ENCODE results near the gene RAB30.

DNA sequence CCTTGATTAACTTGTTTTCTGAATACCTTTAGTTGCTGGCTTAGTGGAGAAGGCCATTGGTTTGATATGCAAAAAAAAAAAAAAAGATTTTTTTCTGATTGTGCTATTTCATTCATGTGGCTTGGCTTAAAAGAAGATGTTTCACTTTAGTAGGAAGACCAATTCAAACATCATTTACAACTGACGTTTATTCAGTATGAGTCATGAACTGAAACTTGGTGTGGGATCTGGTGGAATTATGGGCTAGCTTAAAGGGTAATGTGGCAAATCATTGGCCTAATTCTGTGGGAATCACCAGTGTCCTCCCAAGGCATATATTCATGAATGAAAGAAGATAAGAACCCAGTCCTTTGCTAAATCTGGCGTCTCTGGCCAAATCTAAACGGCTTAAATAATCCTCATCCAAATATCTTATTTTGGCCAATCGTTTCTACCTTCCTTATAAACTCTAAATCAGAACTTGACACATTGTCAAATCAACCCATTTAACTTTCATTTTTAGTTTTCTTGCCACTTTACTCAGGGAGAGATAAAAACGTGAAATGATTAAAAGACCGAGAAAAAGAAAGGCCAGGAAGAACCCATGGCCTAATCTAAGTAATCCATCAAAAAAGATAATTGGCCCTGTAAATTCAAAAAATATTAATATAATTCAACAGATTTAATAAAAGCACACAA lies 93.1 kb downstream of the RAB30 start:
- TF ChIP-seq, protein P1, sequence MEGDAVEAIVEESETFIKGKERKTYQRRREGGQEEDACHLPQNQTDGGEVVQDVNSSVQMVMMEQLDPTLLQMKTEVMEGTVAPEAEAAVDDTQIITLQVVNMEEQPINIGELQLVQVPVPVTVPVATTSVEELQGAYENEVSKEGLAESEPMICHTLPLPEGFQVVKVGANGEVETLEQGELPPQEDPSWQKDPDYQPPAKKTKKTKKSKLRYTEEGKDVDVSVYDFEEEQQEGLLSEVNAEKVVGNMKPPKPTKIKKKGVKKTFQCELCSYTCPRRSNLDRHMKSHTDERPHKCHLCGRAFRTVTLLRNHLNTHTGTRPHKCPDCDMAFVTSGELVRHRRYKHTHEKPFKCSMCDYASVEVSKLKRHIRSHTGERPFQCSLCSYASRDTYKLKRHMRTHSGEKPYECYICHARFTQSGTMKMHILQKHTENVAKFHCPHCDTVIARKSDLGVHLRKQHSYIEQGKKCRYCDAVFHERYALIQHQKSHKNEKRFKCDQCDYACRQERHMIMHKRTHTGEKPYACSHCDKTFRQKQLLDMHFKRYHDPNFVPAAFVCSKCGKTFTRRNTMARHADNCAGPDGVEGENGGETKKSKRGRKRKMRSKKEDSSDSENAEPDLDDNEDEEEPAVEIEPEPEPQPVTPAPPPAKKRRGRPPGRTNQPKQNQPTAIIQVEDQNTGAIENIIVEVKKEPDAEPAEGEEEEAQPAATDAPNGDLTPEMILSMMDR (IDR thresholded peaks at IDR 0.05) = no peak
- no peak for TF ChIP-seq POLR2A (IDR thresholded peaks at IDR 0.05)
